ENCODE data around the gene PIBF1. TPM values are rescaled to one million over a fixed set of nuclear protein-coding genes. Genes with fewer than 3 reads are reported as not detected.

Gene PIBF1
- total RNA-seq (2021) (28.2 and 30.6 TPM in 2 replicates), Bru-seq, nascent RNA (percentile 84 among the genes with signal in this experiment), BruChase-seq, experiment 1, labeled RNA remaining after a 2-hour chase (percentile 70 among the genes with signal in this experiment), BruChase-seq, experiment 2, labeled RNA remaining after a 6-hour chase (percentile 64 among the genes with signal in this experiment)
- long read RNA-seq, transcript PIBF1-201 (18 exons, 3,154 nt), result major isoform, 15 of 37 reads
- long read RNA-seq, partial matches to known transcripts, result 7 of 37 reads
- long read RNA-seq, other reads (novel, unspliced or antisense), result 14 of 37 reads

- TF ChIP-seq EZH2 (IDR thresholded peaks at IDR 0.05; ENCODE audit: borderline replicate concordance, low read depth, low read length, poor library complexity, severe bottlenecking), result no peak
- no peak for TF ChIP-seq CTCF (conservative IDR thresholded peaks at IDR 0.05; ENCODE audit: low read depth, low read length)
- intact Hi-C loops (cut with micrococcal nuclease; ENCODE audit: unreplicated experiment), result no loop called here
- H3K27ac ChIP-seq (ENCODE audit: low read depth, low read length, poor library complexity, severe bottlenecking), result peak within 1 kb of the TSS; percentile 85
- peaks cover 16% of the 10 kb centered on the region for H3K4me1 ChIP-seq (ENCODE audit: insufficient read depth, low read length, poor library complexity, severe bottlenecking)
- ChIA-PET CTCF (no interaction called here), POLR2A (ENCODE audit: low non-redundant PET) (no interaction called here)
- BruUV-seq (replicated peaks), result no TSS peak
- peak within 1 kb of the TSS; percentile 92 for H3K4me3 ChIP-seq (ENCODE audit: low read depth, low read length, poor library complexity, severe bottlenecking)
- H3K27me3 ChIP-seq (replicated peaks; ENCODE audit: insufficient read depth, low read depth, low read length, poor library complexity), result no peaks in the 10 kb centered on the region
- DNase-seq (ENCODE audit: low spot score), result peak; percentile 99
- no peaks in the 10 kb centered on the region for H3K9me3 ChIP-seq (ENCODE audit: low read depth, low read length, poor library complexity, severe bottlenecking)
- H3K36me3 ChIP-seq (ENCODE audit: insufficient read depth, low read length, poor library complexity, severe bottlenecking), result peaks cover 23% of the 10 kb centered on the region
These were observed at the start of gene PIBF1, which contains the start of gene DIS3 for GRCh38 chr13:72781451-72782439. Gene PIBF1 (plus strand): TSS chr13:72782133. CDS start chr13:72783470, 1,337 bp downstream. Gene DIS3 (minus strand): TSS chr13:72781900. CDS start chr13:72781832, 68 bp downstream.

GRCh38 chr13:72737033-72737432 is 44.9 kb upstream of the PIBF1 start:
- TF ChIP-seq EZH2 (IDR thresholded peaks at IDR 0.05; ENCODE audit: borderline replicate concordance, low read depth, low read length, poor library complexity, severe bottlenecking), result no peak
- no peak for DNase-seq (ENCODE audit: low spot score)
- Histone ChIP-seq H3K9me3 (ENCODE audit: low read depth, low read length, poor library complexity, severe bottlenecking) (no peaks in the 10 kb centered on the region), H3K36me3 (ENCODE audit: insufficient read depth, low read length, poor library complexity, severe bottlenecking) (peaks cover 48% of the 10 kb centered on the region), H3K27ac (ENCODE audit: low read depth, low read length, poor library complexity, severe bottlenecking) (no peak overlapping the region), H3K27me3 (replicated peaks; ENCODE audit: insufficient read depth, low read depth, low read length, poor library complexity) (no peaks in the 10 kb centered on the region), H3K4me3 (ENCODE audit: low read depth, low read length, poor library complexity, severe bottlenecking) (no peak overlapping the region), H3K4me1 (ENCODE audit: insufficient read depth, low read length, poor library complexity, severe bottlenecking) (no peaks in the 10 kb centered on the region)
- BruUV-seq (replicated peaks), result no TSS peak
- POLR2A ChIA-PET (ENCODE audit: low non-redundant PET), result no interaction called here
- intact Hi-C loops (cut with micrococcal nuclease; ENCODE audit: unreplicated experiment), result no loop called here
- CTCF ChIA-PET, result no interaction called here

GRCh38 chr13:72740015-72740414 is 41.9 kb upstream of the PIBF1 start:
- TF ChIP-seq EZH2 (IDR thresholded peaks at IDR 0.05; ENCODE audit: borderline replicate concordance, low read depth, low read length, poor library complexity, severe bottlenecking) (no peak), CTCF (conservative IDR thresholded peaks at IDR 0.05; ENCODE audit: low read depth, low read length) (no peak)
- POLR2A ChIA-PET (ENCODE audit: low non-redundant PET), result no interaction called here
- intact Hi-C loops (cut with micrococcal nuclease; ENCODE audit: unreplicated experiment), result no loop called here

More at GRCh38 chr13:72740015-72740414, 41.9 kb upstream of the PIBF1 start:
- CTCF ChIA-PET, result interaction anchor here (0.6 kb wide), 1 partner anchor 69 kb away, joined by 8 read pairs; no protein-coding TSS in a partner anchor
- H3K4me1 ChIP-seq (ENCODE audit: insufficient read depth, low read length, poor library complexity, severe bottlenecking), result no peaks in the 10 kb centered on the region
- H3K9me3 ChIP-seq (ENCODE audit: low read depth, low read length, poor library complexity, severe bottlenecking), result no peaks in the 10 kb centered on the region
- H3K27me3 ChIP-seq (replicated peaks; ENCODE audit: insufficient read depth, low read depth, low read length, poor library complexity), result no peaks in the 10 kb centered on the region
- no peak for DNase-seq (ENCODE audit: low spot score)
- H3K27ac ChIP-seq (ENCODE audit: low read depth, low read length, poor library complexity, severe bottlenecking), result no peak overlapping the region
- no peak overlapping the region for H3K4me3 ChIP-seq (ENCODE audit: low read depth, low read length, poor library complexity, severe bottlenecking)
- no TSS peak for BruUV-seq (replicated peaks)
- H3K36me3 ChIP-seq (ENCODE audit: insufficient read depth, low read length, poor library complexity, severe bottlenecking), result peaks cover 58% of the 10 kb centered on the region

Data from A673 (cell line).